ENCODE measurements around the gene C20orf96. TPM values are rescaled to one million over a fixed set of nuclear protein-coding genes. Genes with fewer than 3 reads are reported as not detected.
"Not testable (repeated sequence)": the region's sequence is repeated elsewhere in the genome, so short reads cannot be mapped to it uniquely, and the experiment has no call there.

Gene C20orf96
- 12.8 and 13.3 TPM in 2 replicates for polyA plus RNA-seq (2014; cell fraction: cytosol; rRNA removed)
- 23.2 and 73.6 TPM in 2 replicates for polyA plus RNA-seq (2014; cell fraction: nucleus; rRNA removed)

GRCh38 chr20:290084-290831 is at the start of gene C20orf96:
C20orf96 (minus strand) TSS chr20:290750; CDS start chr20:290610, 140 bp downstream.
- peak; percentile 94 for DNase-seq (ENCODE audit: low spot score)

GRCh38 chr20:336040-336439 is 45.5 kb upstream of the C20orf96 start:
- not testable (repeated sequence) for DNase-seq (ENCODE audit: low spot score)

GRCh38 chr20:334578-334977 is 44.0 kb upstream of the C20orf96 start:
- DNase-seq (ENCODE audit: low spot score): no peak

- DNase-seq (ENCODE audit: low spot score): peak; percentile 82
These were observed 39.9 kb upstream of the C20orf96 start for GRCh38 chr20:330233-331149.

- no peak for DNase-seq (ENCODE audit: low spot score)
These were observed 39.3 kb upstream of the C20orf96 start for GRCh38 chr20:329851-330232.

GRCh38 chr20:328975-329695 is 38.6 kb upstream of the C20orf96 start:
- DNase-seq (ENCODE audit: low spot score): no peak

- DNase-seq (ENCODE audit: low spot score): no peak
These were observed 37.8 kb upstream of the C20orf96 start for GRCh38 chr20:328027-328974.

GRCh38 chr20:327186-328026 is 36.9 kb upstream of the C20orf96 start:
- peak; percentile 95 for DNase-seq (ENCODE audit: low spot score)

- DNase-seq (ENCODE audit: low spot score): no peak
These were observed 36.2 kb upstream of the C20orf96 start for GRCh38 chr20:326645-327185.

- DNase-seq (ENCODE audit: low spot score): no peak
These were observed 35.5 kb upstream of the C20orf96 start for GRCh38 chr20:325889-326644.

GRCh38 chr20:325045-325888 is 34.7 kb upstream of the C20orf96 start, which contains the start of gene SOX12:
SOX12 (plus strand) TSS chr20:325552; CDS start chr20:325925, 373 bp downstream.
- DNase-seq (ENCODE audit: low spot score): peak; percentile 94

GRCh38 chr20:324177-325044 is 33.9 kb upstream of the C20orf96 start:
- peak; percentile 96 for DNase-seq (ENCODE audit: low spot score)

- DNase-seq (ENCODE audit: low spot score): no peak
These were observed 25.9 kb upstream of the C20orf96 start for GRCh38 chr20:316316-317068.

- no peak for DNase-seq (ENCODE audit: low spot score)
These were observed 23.4 kb upstream of the C20orf96 start for GRCh38 chr20:313948-314347.

GRCh38 chr20:313402-313801 is 22.9 kb upstream of the C20orf96 start:
- DNase-seq (ENCODE audit: low spot score): no peak

- no peak for DNase-seq (ENCODE audit: low spot score)
These were observed 22.3 kb upstream of the C20orf96 start for GRCh38 chr20:312866-313265.
